GM12872 (cell line): ENCODE data around the gene BPIFB6.

Experiments used
- TF ChIP-seq, protein P1 (sequence below): IDR thresholded peaks from 3 replicates; pipeline ENCODE4 v1.5.1; 2011; ENCODE audit warnings: low read depth, mild to moderate bottlenecking, low read length, moderate library complexity; ENCODE audit not compliant: insufficient read depth

Gene BPIFB6

DNA sequence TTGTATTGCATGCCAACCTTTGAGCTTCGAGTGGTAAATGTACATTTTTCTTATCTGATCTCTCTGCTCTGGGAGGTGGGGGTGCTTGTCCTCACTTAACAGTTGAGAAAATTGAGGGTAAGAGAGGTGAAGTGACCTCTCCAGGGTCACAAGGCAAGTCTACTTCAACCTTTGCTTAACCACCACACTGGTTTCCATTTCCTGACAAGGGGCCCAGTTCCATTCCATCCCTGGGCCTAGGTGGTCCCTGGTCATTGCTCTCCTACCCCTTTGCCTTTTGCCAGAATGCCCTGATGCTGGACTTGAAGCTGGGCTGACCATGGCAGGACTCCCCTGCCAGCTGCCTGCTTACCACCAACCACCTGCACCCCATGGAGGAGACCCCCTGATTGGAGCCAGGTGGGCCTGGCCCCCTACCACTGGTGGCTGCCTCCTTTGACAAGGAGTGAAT, 12.3 kb downstream of the BPIFB6 start:
- TF ChIP-seq, protein P1, sequence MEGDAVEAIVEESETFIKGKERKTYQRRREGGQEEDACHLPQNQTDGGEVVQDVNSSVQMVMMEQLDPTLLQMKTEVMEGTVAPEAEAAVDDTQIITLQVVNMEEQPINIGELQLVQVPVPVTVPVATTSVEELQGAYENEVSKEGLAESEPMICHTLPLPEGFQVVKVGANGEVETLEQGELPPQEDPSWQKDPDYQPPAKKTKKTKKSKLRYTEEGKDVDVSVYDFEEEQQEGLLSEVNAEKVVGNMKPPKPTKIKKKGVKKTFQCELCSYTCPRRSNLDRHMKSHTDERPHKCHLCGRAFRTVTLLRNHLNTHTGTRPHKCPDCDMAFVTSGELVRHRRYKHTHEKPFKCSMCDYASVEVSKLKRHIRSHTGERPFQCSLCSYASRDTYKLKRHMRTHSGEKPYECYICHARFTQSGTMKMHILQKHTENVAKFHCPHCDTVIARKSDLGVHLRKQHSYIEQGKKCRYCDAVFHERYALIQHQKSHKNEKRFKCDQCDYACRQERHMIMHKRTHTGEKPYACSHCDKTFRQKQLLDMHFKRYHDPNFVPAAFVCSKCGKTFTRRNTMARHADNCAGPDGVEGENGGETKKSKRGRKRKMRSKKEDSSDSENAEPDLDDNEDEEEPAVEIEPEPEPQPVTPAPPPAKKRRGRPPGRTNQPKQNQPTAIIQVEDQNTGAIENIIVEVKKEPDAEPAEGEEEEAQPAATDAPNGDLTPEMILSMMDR: no peak

DNA sequence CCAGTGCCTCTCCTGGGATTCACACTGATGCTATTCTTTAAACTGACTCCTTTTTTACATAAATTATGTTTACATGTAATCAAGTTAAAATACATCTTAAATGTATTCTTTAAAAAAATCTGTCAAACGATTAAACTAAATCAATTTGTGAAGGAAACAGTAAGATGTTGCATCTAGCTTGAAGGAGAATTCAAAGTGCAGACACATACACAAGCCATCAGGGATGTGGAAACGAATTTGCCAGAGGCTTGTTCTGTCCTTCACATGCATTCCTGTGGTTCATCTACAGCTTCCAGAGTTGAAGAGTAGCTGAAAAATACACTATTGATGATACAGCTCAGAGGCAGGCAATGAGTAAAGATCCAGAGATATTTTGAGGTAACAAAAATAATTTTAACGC, 15.0 kb downstream of the BPIFB6 start:
- TF ChIP-seq, protein P1: no peak

DNA sequence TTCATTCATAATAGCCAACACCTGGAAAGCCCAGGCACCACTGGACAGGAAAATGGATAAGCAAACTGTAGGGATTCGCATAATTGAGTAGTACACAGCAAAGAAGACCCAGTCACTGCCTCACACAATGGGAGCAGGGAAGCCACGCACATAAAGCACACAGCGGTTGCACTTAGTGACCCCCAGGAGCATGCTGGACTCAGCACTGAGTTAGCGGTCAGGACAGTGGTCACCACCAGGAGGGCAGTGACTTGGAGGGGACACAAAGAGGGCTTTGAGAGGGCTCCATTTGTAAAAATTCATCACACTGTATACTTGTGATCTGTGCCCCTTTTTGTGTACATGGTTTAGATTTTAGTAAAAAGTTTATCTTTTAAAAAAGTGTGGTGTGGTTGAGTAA, 19.9 kb downstream of the BPIFB6 start:
- TF ChIP-seq, protein P1: no peak

DNA sequence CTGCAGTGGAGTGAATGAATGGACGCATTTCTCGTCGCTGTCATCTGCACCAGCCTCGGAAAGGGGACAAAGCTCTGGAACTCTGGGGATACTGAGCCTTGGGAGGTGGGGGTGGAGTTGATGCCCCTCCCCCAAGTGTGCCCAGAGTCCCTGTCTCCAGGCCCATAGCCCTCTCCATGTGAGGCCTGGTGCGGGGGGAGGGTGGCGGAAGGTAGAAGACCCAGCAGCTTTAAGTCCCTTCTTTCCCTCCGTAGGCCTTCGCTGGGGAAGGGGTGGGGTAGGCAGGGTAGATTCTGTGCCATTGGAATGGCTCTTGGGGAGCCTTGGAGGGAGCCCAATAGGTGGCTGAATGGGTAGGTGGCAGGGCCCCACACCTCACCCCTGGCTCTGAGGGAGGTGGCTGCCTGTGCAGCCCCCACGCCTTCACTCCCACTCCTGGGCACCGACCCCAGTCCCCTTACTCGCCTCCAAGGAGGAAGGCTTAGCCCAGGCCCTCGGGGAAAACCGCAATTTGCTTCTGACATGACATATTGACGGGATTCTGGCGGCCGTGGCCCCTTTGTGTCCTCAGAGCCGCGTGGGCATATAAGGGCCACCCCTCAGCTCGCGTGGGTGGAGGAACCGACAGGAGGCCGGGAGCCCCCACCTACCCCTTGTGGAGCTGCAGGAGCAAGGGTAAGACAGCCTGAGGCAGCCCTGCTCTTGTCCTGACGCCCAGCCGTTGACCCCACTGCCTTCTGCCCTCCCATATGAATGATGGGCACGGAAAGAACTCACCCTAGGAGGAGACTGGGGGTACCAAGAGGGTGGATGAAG, 22.1 kb downstream of the BPIFB6 start, which contains the start of gene BPIFB3:
Gene BPIFB3, plus strand, starts transcription at position 613 of the 816 bp plus-strand sequence. CDS start 1,533 bp downstream, outside the sequence.
- TF ChIP-seq, protein P1: no peak

DNA sequence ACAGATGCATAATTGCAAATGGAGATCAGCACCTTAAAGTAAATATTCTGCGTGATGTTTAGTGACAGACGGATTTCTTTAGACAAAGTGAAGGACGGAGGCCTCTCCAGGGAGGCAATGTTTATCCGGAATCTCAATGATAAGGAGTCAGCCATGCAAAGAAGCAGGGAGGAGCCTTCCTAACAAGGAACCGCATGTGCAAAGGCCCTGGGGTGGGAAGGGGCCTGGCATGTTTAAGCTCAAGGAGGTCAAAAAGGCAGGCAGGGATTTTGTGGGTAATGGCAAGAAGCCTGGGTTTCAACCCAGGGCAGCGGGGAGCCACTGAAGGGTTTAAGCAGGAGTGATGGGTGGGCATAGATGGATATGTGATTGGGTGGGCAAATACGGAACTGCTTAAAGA, 22.9 kb downstream of the BPIFB6 start:
- TF ChIP-seq, protein P1: no peak

DNA sequence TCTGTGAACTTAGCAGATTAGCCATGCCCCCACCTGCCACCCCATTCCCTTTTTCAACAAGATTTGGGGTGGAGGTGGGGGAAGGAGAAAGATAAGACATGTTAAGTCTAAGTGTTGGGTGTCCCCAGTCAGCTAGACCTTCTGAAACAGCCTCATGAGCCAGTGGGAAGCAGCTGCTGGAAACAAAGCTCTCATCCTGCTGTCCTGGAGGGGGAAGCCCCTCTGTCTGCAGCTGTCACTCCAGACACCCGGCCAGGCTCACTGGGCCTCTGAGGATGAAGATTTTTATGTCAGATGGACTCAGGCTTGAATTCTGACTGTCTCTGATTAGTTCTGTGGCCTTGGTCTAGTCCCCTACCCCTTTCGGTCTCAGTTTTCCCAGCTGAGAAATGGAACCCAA, 23.3 kb downstream of the BPIFB6 start:
- TF ChIP-seq, protein P1: no peak

DNA sequence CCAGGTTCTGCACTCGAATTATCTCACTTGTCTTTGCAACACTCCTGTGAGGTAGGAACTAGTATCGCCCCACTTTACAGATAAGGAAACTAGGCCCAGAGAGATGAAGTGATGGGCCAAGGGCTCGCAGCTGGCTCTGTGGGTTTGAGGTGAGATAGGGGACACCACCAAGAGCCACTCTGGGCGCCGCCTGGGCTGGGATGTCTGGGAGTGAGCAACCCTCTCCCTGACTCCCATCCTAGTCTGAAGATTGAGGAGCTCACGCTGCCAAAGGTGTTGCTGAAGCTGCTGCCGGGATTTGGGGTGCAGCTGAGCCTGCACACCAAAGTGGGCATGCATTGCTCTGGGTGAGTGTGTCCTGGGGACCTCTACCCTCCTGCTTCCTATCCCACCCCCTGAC, 27.7 kb downstream of the BPIFB6 start:
- TF ChIP-seq, protein P1: no peak
